NCI-H1092 treated with DMSO at 0.1 percent for 48 hours (cell line): Measurements from ENCODE around the gene ITCH.
"Not testable (repeated sequence)": the region's sequence is repeated elsewhere in the genome, so short reads cannot be mapped to it uniquely, and the experiment has no call there.

ENCODE experiments used
- DNase-seq: peaks from one replicate; lab custom pipeline; 2025; lab: John Stamatoyannopoulos, UW

Gene ITCH

GRCh38 chr20:34512266-34512954, 149.3 kb downstream of the ITCH start:
- DNase-seq: no peak

GRCh38 chr20:34512955-34513419, 149.9 kb downstream of the ITCH start:
- DNase-seq: no peak

- not testable (repeated sequence) for DNase-seq
Observed at GRCh38 chr20:34514034-34514433, 151.0 kb downstream of the ITCH start.

- no peak for DNase-seq
Observed at GRCh38 chr20:34514897-34515483, 151.9 kb downstream of the ITCH start.

GRCh38 chr20:34515484-34516246, 152.6 kb downstream of the ITCH start:
- peak; percentile 71 for DNase-seq

- DNase-seq: peak; percentile 94
Observed at GRCh38 chr20:34516247-34517113, 153.4 kb downstream of the ITCH start, which contains the start of gene DYNLRB1. DYNLRB1 (plus strand) TSS chr20:34516422; CDS start chr20:34516459, 37 bp downstream.

GRCh38 chr20:34517114-34517505, 154.0 kb downstream of the ITCH start:
- DNase-seq: no peak

GRCh38 chr20:34518863-34519262, 155.8 kb downstream of the ITCH start:
- not testable (repeated sequence) for DNase-seq

- DNase-seq: not testable (repeated sequence)
Observed at GRCh38 chr20:34519841-34520240, 156.8 kb downstream of the ITCH start.

- peak; percentile 3 for DNase-seq
Observed at GRCh38 chr20:34522969-34523871, 160.1 kb downstream of the ITCH start.

GRCh38 chr20:34524426-34524825, 161.4 kb downstream of the ITCH start:
- no peak for DNase-seq

- DNase-seq: no peak
Observed at GRCh38 chr20:34525342-34525708, 162.3 kb downstream of the ITCH start.

- DNase-seq: no peak
Observed at GRCh38 chr20:34525709-34526416, 162.8 kb downstream of the ITCH start.

- no peak for DNase-seq
Observed at GRCh38 chr20:34526466-34526865, 163.4 kb downstream of the ITCH start.

- no peak for DNase-seq
Observed at GRCh38 chr20:34527016-34527415, 163.9 kb downstream of the ITCH start.

- DNase-seq: no peak
Observed at GRCh38 chr20:34528921-34529297, 165.8 kb downstream of the ITCH start.

GRCh38 chr20:34529742-34530141, 166.7 kb downstream of the ITCH start:
- DNase-seq: no peak

- DNase-seq: no peak
Observed at GRCh38 chr20:34530342-34530741, 167.3 kb downstream of the ITCH start.

GRCh38 chr20:34531608-34532265, 168.7 kb downstream of the ITCH start:
- DNase-seq: no peak

GRCh38 chr20:34532320-34532719, 169.2 kb downstream of the ITCH start:
- DNase-seq: no peak
